HG03108 (cell line): ENCODE data around the gene IGSF3.
"Not testable (repeated sequence)": the region's sequence is repeated elsewhere in the genome, so short reads cannot be mapped to it uniquely, and the experiment has no call there.

Experiments
- ATAC-seq: cut with Tn5 transposase; IDR thresholded peaks from one replicate; pipeline ENCODE4 v1.9.1; 2021; ENCODE audit warnings: moderate library complexity; ENCODE audit not compliant: unreplicated experiment

IGSF3 gene

GRCh38 chr1:116580446-116581322 is 86.8 kb downstream of the IGSF3 start:
- ATAC-seq, result no peak

- ATAC-seq, result no peak
These were observed 88.2 kb downstream of the IGSF3 start for GRCh38 chr1:116579259-116579875.

GRCh38 chr1:116578581-116578980 is 89.0 kb downstream of the IGSF3 start:
- ATAC-seq, result no peak

- ATAC-seq, result no peak
These were observed 89.7 kb downstream of the IGSF3 start for GRCh38 chr1:116577759-116578314.

GRCh38 chr1:116574581-116575291 is 92.8 kb downstream of the IGSF3 start:
- no peak for ATAC-seq

- ATAC-seq, result no peak
These were observed 94.0 kb downstream of the IGSF3 start for GRCh38 chr1:116573431-116574095.

GRCh38 chr1:116572771-116573430 is 94.6 kb downstream of the IGSF3 start:
- no peak for ATAC-seq

GRCh38 chr1:116572099-116572498 is 95.4 kb downstream of the IGSF3 start:
- ATAC-seq, result no peak

- ATAC-seq, result no peak
These were observed 96.2 kb downstream of the IGSF3 start for GRCh38 chr1:116571215-116571919.

GRCh38 chr1:116570358-116571214 is 96.9 kb downstream of the IGSF3 start, which contains the start of gene CD58:
Gene CD58 (minus strand): TSS chr1:116571026. CDS start chr1:116570972, 54 bp downstream.
- peak; percentile 50 for ATAC-seq

GRCh38 chr1:116569776-116570357 is 97.7 kb downstream of the IGSF3 start:
- no peak for ATAC-seq

- no peak for ATAC-seq
These were observed 98.2 kb downstream of the IGSF3 start for GRCh38 chr1:116569381-116569670.

GRCh38 chr1:116568662-116569380 is 98.7 kb downstream of the IGSF3 start:
- no peak for ATAC-seq

- no peak for ATAC-seq
These were observed 99.5 kb downstream of the IGSF3 start for GRCh38 chr1:116567790-116568661.

GRCh38 chr1:116565222-116565621 is 102.3 kb downstream of the IGSF3 start:
- no peak for ATAC-seq

- ATAC-seq, result no peak
These were observed 103.1 kb downstream of the IGSF3 start for GRCh38 chr1:116564426-116564825.

GRCh38 chr1:116562465-116562864 is 105.1 kb downstream of the IGSF3 start:
- ATAC-seq, result not testable (repeated sequence)
